AG09319 (cell line): ENCODE results near the gene DESI1.

ENCODE experiments used
- DNase-seq: peaks from one replicate; pipeline ENCODE4 v3.0.0-alpha.2; 2010; ENCODE audit warnings: low read depth; ENCODE audit errors: extremely low read depth
- CTCF ChIP-seq: IDR thresholded peaks from 2 replicates; pipeline ENCODE4 v1.5.1; 2011; ENCODE audit warnings: low read depth, mild to moderate bottlenecking, inconsistent platforms, low read length, moderate library complexity

DESI1 gene

GRCh38 chr22:41557401-41558240, 63.2 kb downstream of the DESI1 start:
- DNase-seq = peak; percentile 75
- TF ChIP-seq CTCF = no peak

- no peak for TF ChIP-seq CTCF
Measured at GRCh38 chr22:41556561-41556960, 64.3 kb downstream of the DESI1 start.

GRCh38 chr22:41555325-41555982, 65.4 kb downstream of the DESI1 start:
- no peak for DNase-seq
- TF ChIP-seq CTCF = no peak

More at GRCh38 chr22:41556561-41556960, 64.3 kb downstream of the DESI1 start:
- no peak for DNase-seq

GRCh38 chr22:41551877-41552582, 68.8 kb downstream of the DESI1 start:
- no peak for DNase-seq
- no peak for TF ChIP-seq CTCF

GRCh38 chr22:41550952-41551491, 69.8 kb downstream of the DESI1 start:
- no peak for TF ChIP-seq CTCF
- no peak for DNase-seq

GRCh38 chr22:41548830-41549211, 72.0 kb downstream of the DESI1 start:
- TF ChIP-seq CTCF = no peak
- no peak for DNase-seq
